Prostate gland (tissue), 2 donors: ENCODE results near the gene FNDC3B.

Experiments used
- CTCF ChIP-seq, 4 experiments: fragments of 200-600 bp in 2 of 4; fragments of 450-650 bp in 2 of 4; sonication (generic) in 2 of 4; IDR thresholded peaks; 1 replicate in 3 of 4; 2 replicates in 1 of 4; pipeline ENCODE4 v1.5.1; 2016 to 2019; ENCODE audit warnings: antibody characterized with exemption in 4 of 4, mild to moderate bottlenecking in 2 of 4, moderate library complexity in 2 of 4
- POLR2A ChIP-seq: fragments of 450-650 bp; IDR thresholded peaks from one replicate; pipeline ENCODE4 v1.6.1; 2016; ENCODE audit warnings: antibody characterized with exemption, mild to moderate bottlenecking
- POLR2AphosphoS5 ChIP-seq: sonication (generic); formaldehyde crosslinking; IDR thresholded peaks from one replicate; pipeline ENCODE4 v1.6.1; 2017; ENCODE audit warnings: antibody characterized with exemption

- no peak for TF ChIP-seq POLR2A
- no peak for TF ChIP-seq CTCF (IDR thresholded peaks at IDR 0.05)
- peak; percentile 57 for TF ChIP-seq POLR2AphosphoS5
Observed at GRCh38 chr3:172129850-172130716, 90.7 kb downstream of the FNDC3B start.
